GM12878 (cell line): ENCODE data around the gene FAM98C. TPM values are rescaled to one million over a fixed set of nuclear protein-coding genes. Genes with fewer than 3 reads are reported as not detected.

Experiments
- ATAC-seq: fragments of 200-7000 bp; cut with Tn5 transposase; 3 replicates; pipeline ENCODE4 v1.9.1; 2020; ENCODE audit warnings: mild to moderate bottlenecking, moderate library complexity
- BruUV-seq: library from RNA; stranded (reverse); fragments of 400-500 nt; replicated peaks from 2 replicates; lab custom pipeline; 2021; lab: Mats Ljungman, UMichigan
- CTCF ChIA-PET: fragments of 300-600 bp; sonication (Branson Sonifier 250); formaldehyde crosslinking; extraction: SDS; loops from one replicate; lab custom pipeline; 2021; ENCODE audit warnings: inconsistent platforms; lab: Yijun Ruan, JAX
- POLR2A ChIA-PET: fragments of 350-600 bp; formaldehyde crosslinking; extraction: SDS; loops from one replicate; lab custom pipeline; 2021; ENCODE audit warnings: inconsistent platforms; lab: Charles Lee
- RAD21 ChIA-PET: fragments of 300-600 bp; sonication (Branson Sonifier 250); formaldehyde crosslinking; loops from one replicate; lab custom pipeline; 2023; ENCODE audit warnings: antibody characterized with exemption; ENCODE audit not compliant: unreplicated experiment; lab: Charles Lee
- SMC1A ChIA-PET: fragments of 300-600 bp; sonication (Branson Sonifier 250); formaldehyde crosslinking; loops from one replicate; lab custom pipeline; 2023; ENCODE audit not compliant: unreplicated experiment, uncharacterized antibody; lab: Charles Lee
- DNase-seq: peaks from one replicate; pipeline ENCODE4 v3.0.0-alpha.2; 2011; ENCODE audit warnings: low read depth, low spot score
- FAIRE-seq: peaks from 3 replicates; lab custom pipeline; 2011; peaks lifted over from hg19 to GRCh38; lab: Jason Lieb, UNC
- H2AFZ ChIP-seq: 2 replicates; pipeline ENCODE4 v1.6.0; 2011; ENCODE audit warnings: low read depth, low read length, control low read depth; ENCODE audit not compliant: control insufficient read depth
- H3K27ac ChIP-seq: 2 replicates; pipeline ENCODE4 v1.5.1; 2011; ENCODE audit warnings: control low read depth; ENCODE audit not compliant: control insufficient read depth, insufficient read depth
- H3K27me3 ChIP-seq, 2 experiments: replicated peaks in 1 of 2; 2 replicates each; pipeline versions ENCODE4 v1.6.0 to v1.6.1; 2011; ENCODE audit warnings: low read length in 1 of 2; ENCODE audit not compliant: control insufficient read depth in 2 of 2, insufficient read depth in 2 of 2
- H3K36me3 ChIP-seq, 2 experiments: 2 replicates each; pipeline ENCODE4 v1.5.1; 2011; ENCODE audit warnings: low read length in 1 of 2; ENCODE audit not compliant: control insufficient read depth in 2 of 2, insufficient read depth in 2 of 2
- H3K4me1 ChIP-seq: 2 replicates; pipeline ENCODE4 v1.6.1; 2011; ENCODE audit warnings: mild to moderate bottlenecking, low read length, moderate library complexity, mixed read lengths; ENCODE audit not compliant: control insufficient read depth, insufficient read depth
- H3K4me2 ChIP-seq: 2 replicates; pipeline ENCODE4 v1.6.0; 2011; ENCODE audit warnings: control low read depth; ENCODE audit not compliant: control insufficient read depth, insufficient read depth
- H3K4me3 ChIP-seq: fragments of 200-600 bp; sonication (generic); 2 replicates; pipeline ENCODE4 v1.5.1; 2016
- H3K79me2 ChIP-seq: 2 replicates; pipeline ENCODE4 v1.6.0; 2011; ENCODE audit warnings: low read length; ENCODE audit not compliant: control insufficient read depth, insufficient read depth
- H3K9ac ChIP-seq: 2 replicates; pipeline ENCODE4 v1.8.0; 2011; ENCODE audit warnings: low read length, control low read depth, mixed read lengths; ENCODE audit not compliant: control insufficient read depth, insufficient read depth
- H3K9me3 ChIP-seq: replicated peaks from 3 replicates; pipeline ENCODE4 v1.5.1; 2011; ENCODE audit warnings: mild to moderate bottlenecking, low read length; ENCODE audit not compliant: control insufficient read depth, insufficient read depth
- H4K20me1 ChIP-seq: 2 replicates; pipeline ENCODE4 v1.6.0; 2011; ENCODE audit not compliant: control insufficient read depth, insufficient read depth
- BCL11A ChIP-seq: IDR thresholded peaks from 2 replicates; pipeline ENCODE4 v1.6.1; 2011; ENCODE audit warnings: low read depth, low read length
- EGR1 ChIP-seq, 2 experiments: IDR thresholded peaks; 1 replicate in 1 of 2; 2 replicates in 1 of 2; pipeline ENCODE4 v1.6.1; 2011 to 2012; ENCODE audit warnings: low read depth in 2 of 2, low read length in 2 of 2, borderline replicate concordance in 1 of 2, mild to moderate bottlenecking in 1 of 2, moderate library complexity in 1 of 2
- ESRRA ChIP-seq: IDR thresholded peaks from 2 replicates; pipeline ENCODE4 v1.6.1; 2012; ENCODE audit warnings: mild to moderate bottlenecking, low read length, improper control_type of control experiment
- ETV6 ChIP-seq, 2 experiments: fragments of 450-650 bp in 1 of 2; IDR thresholded peaks in 1 of 2; conservative IDR thresholded peaks in 1 of 2; 2 replicates each; pipeline ENCODE4 v1.6.1; 2014; ENCODE audit warnings: antibody characterized with exemption in 1 of 2, borderline replicate concordance in 1 of 2, low read depth in 1 of 2, mild to moderate bottlenecking in 1 of 2, moderate library complexity in 1 of 2
- JUNB ChIP-seq: IDR thresholded peaks from 2 replicates; pipeline ENCODE4 v1.6.1; 2016; ENCODE audit warnings: antibody characterized with exemption, mild to moderate bottlenecking
- KDM1A ChIP-seq: fragments of 200-600 bp; sonication (generic); IDR thresholded peaks from 2 replicates; pipeline ENCODE4 v1.6.1; 2016; ENCODE audit warnings: borderline replicate concordance
- MXI1 ChIP-seq: fragments of 150-350 bp; IDR thresholded peaks from 2 replicates; pipeline ENCODE4 v1.6.1; 2011; ENCODE audit warnings: low read depth, mild to moderate bottlenecking, inconsistent platforms, low read length, improper control_type of control experiment
- MYB ChIP-seq: fragments of 150-350 bp; IDR thresholded peaks from 2 replicates; pipeline ENCODE4 v1.6.1; 2014; ENCODE audit warnings: mild to moderate bottlenecking, low read depth, low read length, borderline replicate concordance
- NBN ChIP-seq: fragments of 450-650 bp; IDR thresholded peaks from 2 replicates; pipeline ENCODE4 v1.6.1; 2016
- NFIC ChIP-seq: IDR thresholded peaks from 2 replicates; pipeline ENCODE4 v1.6.1; 2012; ENCODE audit warnings: low read depth, mild to moderate bottlenecking, inconsistent platforms, low read length, moderate library complexity
- NR2C2 ChIP-seq: IDR thresholded peaks from 2 replicates; pipeline ENCODE4 v1.6.1; 2011; ENCODE audit warnings: borderline replicate concordance, low read depth; ENCODE audit not compliant: control insufficient read depth, insufficient read length
- SMARCA5 ChIP-seq: fragments of 450-650 bp; IDR thresholded peaks from 2 replicates; pipeline ENCODE4 v1.6.1; 2017; ENCODE audit warnings: mild to moderate bottlenecking
- ZNF622 ChIP-seq: fragments of 450-650 bp; IDR thresholded peaks from 2 replicates; pipeline ENCODE4 v1.6.1; 2017; ENCODE audit warnings: mild to moderate bottlenecking, inconsistent platforms
- WGBS: methylation state at CpG from one replicate; pipeline ENCODE4 v1.1.6; 2016; ENCODE audit warnings: low lambda C conversion rate; ENCODE audit not compliant: insufficient replicate concordance, insufficient coverage; ENCODE audit errors: missing lambda C conversion rate; 5-methylcytosine and 5-hydroxymethylcytosine counted together
- in situ Hi-C: fragments of 300-500 bp; cut with MboI; formaldehyde crosslinking; loops from 9 replicates; pipeline ENCODE4 v1.14.3; 2018; ENCODE audit warnings: mixed read lengths
- intact Hi-C: fragments of 100-400 bp; cut with micrococcal nuclease; formaldehyde crosslinking; loops from one replicate; pipeline ENCODE4 v1.14.2; 2022; ENCODE audit not compliant: unreplicated experiment
- polyA plus RNA-seq, 11 experiments: library from polyadenylated mRNA; depleted of rRNA in 4 of 11; unstranded in 6 of 11; stranded (reverse) in 5 of 11; fragments of >200 nt; fragmentation: Nextera tagmentation in 4 of 11; fragmentation: Illumina TruSeq in 1 of 11; extraction: Ambion mirVana in 4 of 11; extraction: Trizol in 1 of 11; gene quantifications; 1 replicate in 1 of 11; 2 replicates in 10 of 11; pipeline versions ENCODE4 v1.2.1 to v1.2.3, GENCODE V29; 2011 to 2016; ENCODE audit warnings: inconsistent platforms in 2 of 11, missing spikeins in 2 of 11, low read depth in 1 of 11
- total RNA-seq, 4 experiments: library from RNA; depleted of rRNA in 3 of 4; stranded (reverse); fragments of >200 nt in 3 of 4; fragmentation: Illumina TruSeq in 1 of 4; extraction: Trizol in 1 of 4; gene quantifications; 2 replicates each; pipeline versions ENCODE4 v1.2.1 to v1.2.3, GENCODE V29; 2013 to 2021
- TF ChIP-seq, protein P1 (sequence below): fragments of 450-650 bp; IDR thresholded peaks from 2 replicates; pipeline ENCODE4 v1.6.1; 2016; ENCODE audit warnings: mild to moderate bottlenecking, moderate library complexity, borderline replicate concordance
- TF ChIP-seq, protein P2 (sequence below): IDR thresholded peaks from 2 replicates; pipeline ENCODE4 v1.6.1; 2011; ENCODE audit warnings: low read depth, mild to moderate bottlenecking, low read length, moderate library complexity, borderline replicate concordance; ENCODE audit errors: extremely low read depth
- TF ChIP-seq, protein P3 (sequence below): fragments of 450-650 bp; IDR thresholded peaks from 2 replicates; pipeline ENCODE4 v1.6.1; 2014; ENCODE audit warnings: mild to moderate bottlenecking

Gene FAM98C
- total and polyA plus RNA-seq, 10 of the 15 experiments (the other 5 are each of a cell fraction or from before 2014, with no cell fraction given): 1.4 to 17.2 (median 9.5) TPM

DNA sequence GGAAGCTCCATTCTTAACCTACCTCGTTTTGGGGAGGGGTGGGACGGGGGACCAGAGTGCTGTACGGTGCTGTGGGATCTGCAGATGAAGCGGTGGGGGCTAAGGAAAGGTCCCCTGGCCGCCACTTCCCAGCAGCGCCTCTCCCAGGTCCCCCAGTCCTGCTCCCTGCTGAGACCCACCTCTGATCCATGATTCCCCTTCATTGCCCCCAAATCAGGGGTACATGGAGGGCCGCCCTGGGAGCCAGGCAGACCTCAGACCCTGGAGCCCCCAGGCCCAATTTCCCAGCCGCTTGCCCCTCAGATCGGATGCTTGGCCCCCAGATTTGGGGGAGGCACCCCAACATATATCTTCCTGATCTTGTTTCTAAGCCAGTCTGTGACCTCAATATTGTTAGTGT, 3.8 kb upstream of the FAM98C start (continued):
- TF ChIP-seq, protein P1, sequence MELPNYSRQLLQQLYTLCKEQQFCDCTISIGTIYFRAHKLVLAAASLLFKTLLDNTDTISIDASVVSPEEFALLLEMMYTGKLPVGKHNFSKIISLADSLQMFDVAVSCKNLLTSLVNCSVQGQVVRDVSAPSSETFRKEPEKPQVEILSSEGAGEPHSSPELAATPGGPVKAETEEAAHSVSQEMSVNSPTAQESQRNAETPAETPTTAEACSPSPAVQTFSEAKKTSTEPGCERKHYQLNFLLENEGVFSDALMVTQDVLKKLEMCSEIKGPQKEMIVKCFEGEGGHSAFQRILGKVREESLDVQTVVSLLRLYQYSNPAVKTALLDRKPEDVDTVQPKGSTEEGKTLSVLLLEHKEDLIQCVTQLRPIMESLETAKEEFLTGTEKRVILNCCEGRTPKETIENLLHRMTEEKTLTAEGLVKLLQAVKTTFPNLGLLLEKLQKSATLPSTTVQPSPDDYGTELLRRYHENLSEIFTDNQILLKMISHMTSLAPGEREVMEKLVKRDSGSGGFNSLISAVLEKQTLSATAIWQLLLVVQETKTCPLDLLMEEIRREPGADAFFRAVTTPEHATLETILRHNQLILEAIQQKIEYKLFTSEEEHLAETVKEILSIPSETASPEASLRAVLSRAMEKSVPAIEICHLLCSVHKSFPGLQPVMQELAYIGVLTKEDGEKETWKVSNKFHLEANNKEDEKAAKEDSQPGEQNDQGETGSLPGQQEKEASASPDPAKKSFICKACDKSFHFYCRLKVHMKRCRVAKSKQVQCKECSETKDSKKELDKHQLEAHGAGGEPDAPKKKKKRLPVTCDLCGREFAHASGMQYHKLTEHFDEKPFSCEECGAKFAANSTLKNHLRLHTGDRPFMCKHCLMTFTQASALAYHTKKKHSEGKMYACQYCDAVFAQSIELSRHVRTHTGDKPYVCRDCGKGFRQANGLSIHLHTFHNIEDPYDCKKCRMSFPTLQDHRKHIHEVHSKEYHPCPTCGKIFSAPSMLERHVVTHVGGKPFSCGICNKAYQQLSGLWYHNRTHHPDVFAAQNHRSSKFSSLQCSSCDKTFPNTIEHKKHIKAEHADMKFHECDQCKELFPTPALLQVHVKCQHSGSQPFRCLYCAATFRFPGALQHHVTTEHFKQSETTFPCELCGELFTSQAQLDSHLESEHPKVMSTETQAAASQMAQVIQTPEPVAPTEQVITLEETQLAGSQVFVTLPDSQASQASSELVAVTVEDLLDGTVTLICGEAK: no peak
- TF ChIP-seq, protein P2, sequence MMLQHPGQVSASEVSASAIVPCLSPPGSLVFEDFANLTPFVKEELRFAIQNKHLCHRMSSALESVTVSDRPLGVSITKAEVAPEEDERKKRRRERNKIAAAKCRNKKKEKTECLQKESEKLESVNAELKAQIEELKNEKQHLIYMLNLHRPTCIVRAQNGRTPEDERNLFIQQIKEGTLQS: no peak
- TF ChIP-seq NFIC (no peak), MYB (no peak)
- TF ChIP-seq, protein P3, sequence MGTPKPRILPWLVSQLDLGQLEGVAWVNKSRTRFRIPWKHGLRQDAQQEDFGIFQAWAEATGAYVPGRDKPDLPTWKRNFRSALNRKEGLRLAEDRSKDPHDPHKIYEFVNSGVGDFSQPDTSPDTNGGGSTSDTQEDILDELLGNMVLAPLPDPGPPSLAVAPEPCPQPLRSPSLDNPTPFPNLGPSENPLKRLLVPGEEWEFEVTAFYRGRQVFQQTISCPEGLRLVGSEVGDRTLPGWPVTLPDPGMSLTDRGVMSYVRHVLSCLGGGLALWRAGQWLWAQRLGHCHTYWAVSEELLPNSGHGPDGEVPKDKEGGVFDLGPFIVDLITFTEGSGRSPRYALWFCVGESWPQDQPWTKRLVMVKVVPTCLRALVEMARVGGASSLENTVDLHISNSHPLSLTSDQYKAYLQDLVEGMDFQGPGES: no peak

DNA sequence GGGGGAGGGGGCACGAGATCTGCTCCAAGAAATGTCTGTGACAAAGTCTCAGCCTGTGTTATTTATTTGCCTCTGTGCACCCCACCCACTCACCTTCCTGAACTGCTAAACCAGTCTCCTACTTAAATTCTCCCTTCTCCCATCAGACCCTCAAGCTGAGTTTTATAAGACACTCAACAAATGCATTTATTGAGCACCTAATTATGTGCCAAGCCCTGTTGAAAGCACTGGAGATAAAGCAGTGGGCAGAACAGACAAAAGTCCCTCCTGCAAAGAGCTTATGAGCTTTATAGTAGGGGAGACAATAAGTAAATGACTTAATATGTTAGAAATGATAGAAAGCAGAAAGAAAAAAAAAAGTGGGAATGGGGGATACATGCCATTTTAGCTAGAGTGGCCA, 3.4 kb upstream of the FAM98C start:
- Histone ChIP-seq H3K36me3 (no peaks in the 10 kb centered on the region), H3K27me3 (peaks cover 2 to 4% of the 10 kb centered on the region in 2 experiments; a peak in 3 of 4 replicates), H3K9me3 (no peaks in the 10 kb centered on the region), H3K4me2 (no peak overlapping the region), H3K4me1 (no peaks in the 10 kb centered on the region), H3K4me3 (no peak overlapping the region), H3K79me2 (no peaks in the 10 kb centered on the region), H4K20me1 (no peaks in the 10 kb centered on the region), H2AFZ (no peak overlapping the region), H3K9ac (no peak overlapping the region)
- BruUV-seq: no TSS peak
- intact Hi-C loops: no loop called here
- POLR2A ChIA-PET: no interaction called here
- 0% methylated on average over 1 of the region's 1 CpG for WGBS
- SMC1A ChIA-PET: interaction anchor here (0.5 kb wide), 1 partner anchor 42 kb away, joined by 3 read pairs; no protein-coding TSS in a partner anchor
- ATAC-seq (no peak), FAIRE-seq (no peak), DNase-seq (no peak)
- CTCF ChIA-PET: interaction anchor here (0.5 to 1.9 kb wide), 4 partner anchors 28 to 489 kb away, joined by 3 to 4 read pairs (median 3); no protein-coding TSS in a partner anchor
- RAD21 ChIA-PET: no interaction called here
- TF ChIP-seq KDM1A (no peak), ESRRA (no peak), NR2C2 (no peak), ETV6 (conservative IDR thresholded peaks at IDR 0.05 in 1 of 2, IDR thresholded peaks at IDR 0.05 in 1 of 2; ENCODE audit: borderline replicate concordance in 1 of 2, low read depth in 1 of 2) (no peak), SMARCA5 (no peak), JUNB (no peak), NBN (no peak), MXI1 (no peak), BCL11A (no peak), ZNF622 (no peak), EGR1 (IDR thresholded peaks at IDR 0.05; ENCODE audit: borderline replicate concordance in 1 of 2, low read depth in 2 of 2, low read length in 2 of 2) (no peak)
- TF ChIP-seq, all 136 proteins: peak for 0
- H3K27ac ChIP-seq: no peak overlapping the region
- in situ Hi-C loops: no loop called here
